Lower leg skin (tissue), 3 donors: ENCODE measurements around the gene FOXL3.
"Not testable (repeated sequence)": the region's sequence is repeated elsewhere in the genome, so short reads cannot be mapped to it uniquely, and the experiment has no call there.

Experiments used
- POLR2A ChIP-seq, 2 donors: fragments of 450-650 bp; IDR thresholded peaks; one replicate each; pipeline ENCODE4 v1.6.1; 2016 to 2017; ENCODE audit warnings: antibody characterized with exemption in 2 of 2, mild to moderate bottlenecking in 1 of 2, moderate library complexity in 1 of 2
- TF ChIP-seq, protein P1 (sequence below), 3 donors: fragments of 450-650 bp; IDR thresholded peaks; one replicate each; pipeline ENCODE4 v1.5.1; 2016; ENCODE audit warnings: antibody characterized with exemption in 3 of 3, mild to moderate bottlenecking in 3 of 3, moderate library complexity in 2 of 3

DNA sequence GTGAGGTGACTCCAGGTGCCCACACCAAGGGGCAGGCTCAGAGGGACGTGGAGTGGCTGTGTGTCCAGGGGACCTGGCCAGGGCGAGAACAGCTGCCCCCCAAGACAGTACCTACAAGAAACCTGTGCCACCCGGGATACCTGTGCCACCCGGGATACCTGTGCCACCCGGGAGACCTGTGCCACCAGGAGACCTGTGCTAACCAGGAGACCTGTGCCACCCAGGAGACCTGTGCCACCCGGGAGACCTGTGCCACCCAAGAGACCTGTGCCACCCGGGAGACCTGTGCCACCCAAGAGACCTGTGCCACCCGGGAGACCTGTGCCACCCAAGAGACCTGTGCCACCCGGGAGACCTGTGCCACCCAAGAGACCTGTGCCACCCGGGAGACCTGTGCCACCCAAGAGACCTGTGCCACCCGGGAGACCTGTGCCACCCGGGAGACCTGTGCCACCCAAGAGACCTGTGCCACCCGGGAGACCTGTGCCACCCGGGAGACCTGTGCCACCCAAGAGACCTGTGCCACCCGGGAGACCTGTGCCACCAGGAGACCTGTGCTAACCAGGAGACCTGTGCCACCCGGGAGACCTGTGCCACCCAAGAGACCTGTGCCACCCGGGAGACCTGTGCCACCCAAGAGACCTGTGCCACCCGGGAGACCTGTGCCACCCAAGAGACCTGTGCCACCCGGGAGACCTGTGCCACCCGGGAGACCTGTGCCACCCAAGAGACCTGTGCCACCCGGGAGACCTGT lies 47.0 kb upstream of the FOXL3 start:
- TF ChIP-seq, protein P1, sequence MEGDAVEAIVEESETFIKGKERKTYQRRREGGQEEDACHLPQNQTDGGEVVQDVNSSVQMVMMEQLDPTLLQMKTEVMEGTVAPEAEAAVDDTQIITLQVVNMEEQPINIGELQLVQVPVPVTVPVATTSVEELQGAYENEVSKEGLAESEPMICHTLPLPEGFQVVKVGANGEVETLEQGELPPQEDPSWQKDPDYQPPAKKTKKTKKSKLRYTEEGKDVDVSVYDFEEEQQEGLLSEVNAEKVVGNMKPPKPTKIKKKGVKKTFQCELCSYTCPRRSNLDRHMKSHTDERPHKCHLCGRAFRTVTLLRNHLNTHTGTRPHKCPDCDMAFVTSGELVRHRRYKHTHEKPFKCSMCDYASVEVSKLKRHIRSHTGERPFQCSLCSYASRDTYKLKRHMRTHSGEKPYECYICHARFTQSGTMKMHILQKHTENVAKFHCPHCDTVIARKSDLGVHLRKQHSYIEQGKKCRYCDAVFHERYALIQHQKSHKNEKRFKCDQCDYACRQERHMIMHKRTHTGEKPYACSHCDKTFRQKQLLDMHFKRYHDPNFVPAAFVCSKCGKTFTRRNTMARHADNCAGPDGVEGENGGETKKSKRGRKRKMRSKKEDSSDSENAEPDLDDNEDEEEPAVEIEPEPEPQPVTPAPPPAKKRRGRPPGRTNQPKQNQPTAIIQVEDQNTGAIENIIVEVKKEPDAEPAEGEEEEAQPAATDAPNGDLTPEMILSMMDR (IDR thresholded peaks at IDR 0.05), result not testable (repeated sequence)
- not testable (repeated sequence) for TF ChIP-seq POLR2A (IDR thresholded peaks at IDR 0.05)
